ES-I3 (cell line): ENCODE measurements around the gene OR10H1.
"Not testable (repeated sequence)": the region's sequence is repeated elsewhere in the genome, so short reads cannot be mapped to it uniquely, and the experiment has no call there.

Experiments
- H3K36me3 ChIP-seq: 2 replicates; pipeline ENCODE4 v1.6.1; 2013; ENCODE audit warnings: mild to moderate bottlenecking, low read length, control low read depth, moderate library complexity; ENCODE audit not compliant: insufficient read depth
- H3K4me1 ChIP-seq: 2 replicates; pipeline ENCODE4 v1.6.1; 2013; ENCODE audit warnings: mild to moderate bottlenecking, control low read depth, low read length; ENCODE audit not compliant: insufficient read depth
- H3K9ac ChIP-seq: 2 replicates; pipeline ENCODE4 v1.6.1; 2013; ENCODE audit warnings: low read depth, mild to moderate bottlenecking, low read length, moderate library complexity
- H3K9me3 ChIP-seq: 2 replicates; pipeline ENCODE4 v1.6.1; 2013; ENCODE audit warnings: mild to moderate bottlenecking, low read length, moderate library complexity; ENCODE audit not compliant: control insufficient read depth, insufficient read depth

Gene OR10H1

GRCh38 chr19:15774159-15774558 lies 41.3 kb downstream of the OR10H1 start:
- not testable (repeated sequence) for H3K36me3 ChIP-seq, H3K9ac ChIP-seq, H3K9me3 ChIP-seq, H3K4me1 ChIP-seq

- Histone ChIP-seq H3K9me3 (no peaks in the 10 kb centered on the region), H3K4me1 (no peaks in the 10 kb centered on the region), H3K36me3 (no peaks in the 10 kb centered on the region), H3K9ac (no peak overlapping the region)
Measured at GRCh38 chr19:15769586-15769985, 45.9 kb downstream of the OR10H1 start.

GRCh38 chr19:15759962-15760565 lies 55.4 kb downstream of the OR10H1 start:
- no peaks in the 10 kb centered on the region for H3K9me3 ChIP-seq
- no peaks in the 10 kb centered on the region for H3K4me1 ChIP-seq
- H3K9ac ChIP-seq: peak overlapping the region; percentile 26; the same call in 1 of the 2 replicates
- H3K36me3 ChIP-seq: no peaks in the 10 kb centered on the region

GRCh38 chr19:15758379-15758778 lies 57.1 kb downstream of the OR10H1 start:
- Histone ChIP-seq H3K4me1 (no peaks in the 10 kb centered on the region), H3K9ac (no peak overlapping the region), H3K9me3 (no peaks in the 10 kb centered on the region), H3K36me3 (no peaks in the 10 kb centered on the region)
